Thoracic aorta (tissue), 2 donors: ENCODE measurements around the gene FOXC1. TPM values are rescaled to one million over a fixed set of nuclear protein-coding genes. Genes with fewer than 3 reads are reported as not detected.

Experiments used
- ATAC-seq: fragments of 150-250 bp; one replicate; pipeline ENCODE4 v1.8.0; 2017; ENCODE audit warnings: low read depth; ENCODE audit not compliant: insufficient number of reproducible peaks, low FRiP score
- DNase-seq: peaks from one replicate; pipeline ENCODE4 v3.0.0-alpha.2; 2020; ENCODE audit warnings: low spot score
- H3K27ac ChIP-seq, 2 donors: fragments of 200-600 bp; sonication (generic); 1 replicate in 1 of 2; 2 replicates in 1 of 2; pipeline ENCODE4 v1.5.1; 2016; ENCODE audit warnings: mild to moderate bottlenecking in 2 of 2, moderate library complexity in 2 of 2
- H3K27me3 ChIP-seq: fragments of 200-600 bp; sonication (generic); replicated peaks from 2 replicates; pipeline ENCODE4 v1.6.0; 2016; ENCODE audit warnings: mild to moderate bottlenecking; ENCODE audit not compliant: insufficient read depth
- H3K36me3 ChIP-seq: fragments of 200-600 bp; sonication (generic); one replicate; pipeline ENCODE4 v1.5.1; 2016
- H3K4me1 ChIP-seq, 2 donors: fragments of 200-600 bp; sonication (generic); 1 replicate in 1 of 2; 2 replicates in 1 of 2; pipeline versions ENCODE4 v1.5.1 to v1.6.0; 2016; ENCODE audit warnings: low read depth in 2 of 2, mild to moderate bottlenecking in 1 of 2; ENCODE audit not compliant: control insufficient read depth in 1 of 2
- H3K4me3 ChIP-seq: fragments of 200-600 bp; sonication (generic); 2 replicates; pipeline ENCODE4 v1.5.1; 2016; ENCODE audit warnings: mild to moderate bottlenecking
- H3K9me3 ChIP-seq: fragments of 200-600 bp; sonication (generic); 2 replicates; pipeline ENCODE4 v1.5.1; 2016
- total RNA-seq, 2 donors: library from RNA; depleted of rRNA; stranded (reverse); fragments of >200 nt; gene quantifications; one replicate each; pipeline versions ENCODE4 v1.1.0 to v1.2.3, GENCODE V29; 2016
- TF ChIP-seq, protein P1 (sequence below): fragments of 200-600 bp; sonication (generic); IDR thresholded peaks from one replicate; pipeline ENCODE4 v1.5.1; 2019; ENCODE audit warnings: antibody characterized with exemption

FOXC1 gene
- total RNA-seq, 2 donors from 2014 or later = 103 to 109 TPM

DNA sequence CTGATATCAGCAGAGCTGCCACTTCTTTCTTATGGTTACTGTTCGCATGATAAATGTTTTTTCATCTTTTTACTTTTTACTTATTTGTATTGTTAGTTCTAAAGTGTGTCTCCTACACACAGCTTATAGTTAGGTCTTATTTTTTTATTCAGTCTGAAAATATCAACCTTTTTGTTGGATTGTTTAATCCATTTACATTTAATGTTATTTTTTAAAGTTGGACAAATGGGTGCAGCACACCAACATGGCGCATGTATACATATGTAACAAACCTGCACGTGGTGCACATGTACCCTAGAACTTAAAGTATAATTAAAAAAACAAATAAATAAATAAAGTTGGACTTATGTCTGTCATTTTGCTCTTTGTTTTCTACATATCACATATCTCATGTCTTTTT is 40.3 kb upstream of the FOXC1 start:
- Histone ChIP-seq H3K4me3 (no peak overlapping the region), H3K36me3 (no peaks in the 10 kb centered on the region), H3K9me3 (peaks cover 9% of the 10 kb centered on the region), H3K4me1 (peaks cover 5 to 10% of the 10 kb centered on the region in 2 donors), H3K27ac (no peak overlapping the region), H3K27me3 (no peaks in the 10 kb centered on the region)
- ATAC-seq = no peak
- TF ChIP-seq, protein P1, sequence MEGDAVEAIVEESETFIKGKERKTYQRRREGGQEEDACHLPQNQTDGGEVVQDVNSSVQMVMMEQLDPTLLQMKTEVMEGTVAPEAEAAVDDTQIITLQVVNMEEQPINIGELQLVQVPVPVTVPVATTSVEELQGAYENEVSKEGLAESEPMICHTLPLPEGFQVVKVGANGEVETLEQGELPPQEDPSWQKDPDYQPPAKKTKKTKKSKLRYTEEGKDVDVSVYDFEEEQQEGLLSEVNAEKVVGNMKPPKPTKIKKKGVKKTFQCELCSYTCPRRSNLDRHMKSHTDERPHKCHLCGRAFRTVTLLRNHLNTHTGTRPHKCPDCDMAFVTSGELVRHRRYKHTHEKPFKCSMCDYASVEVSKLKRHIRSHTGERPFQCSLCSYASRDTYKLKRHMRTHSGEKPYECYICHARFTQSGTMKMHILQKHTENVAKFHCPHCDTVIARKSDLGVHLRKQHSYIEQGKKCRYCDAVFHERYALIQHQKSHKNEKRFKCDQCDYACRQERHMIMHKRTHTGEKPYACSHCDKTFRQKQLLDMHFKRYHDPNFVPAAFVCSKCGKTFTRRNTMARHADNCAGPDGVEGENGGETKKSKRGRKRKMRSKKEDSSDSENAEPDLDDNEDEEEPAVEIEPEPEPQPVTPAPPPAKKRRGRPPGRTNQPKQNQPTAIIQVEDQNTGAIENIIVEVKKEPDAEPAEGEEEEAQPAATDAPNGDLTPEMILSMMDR = no peak
- no peak for DNase-seq

DNA sequence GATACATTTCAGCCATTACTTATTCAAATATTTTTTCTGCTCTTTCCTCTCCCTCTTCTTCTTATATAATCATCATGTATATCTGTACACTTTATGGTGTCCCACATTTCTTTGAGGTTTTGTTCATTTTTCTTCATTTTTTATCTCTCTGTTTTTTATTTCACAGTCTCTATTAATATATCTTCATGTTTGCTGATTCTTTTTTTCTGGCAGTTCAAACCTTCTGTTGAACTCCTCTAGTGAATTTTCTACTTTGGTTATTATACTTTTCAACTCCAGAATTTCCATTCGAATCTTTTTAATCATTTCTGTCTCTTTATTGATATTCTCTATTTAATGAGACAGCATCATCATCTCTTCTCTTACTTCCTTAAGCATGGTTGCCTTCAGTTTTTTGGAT is 38.9 kb upstream of the FOXC1 start:
- no peak for ATAC-seq
- peaks cover 13 to 25% of the 10 kb centered on the region in 2 donors for H3K4me1 ChIP-seq
- no peak overlapping the region for H3K27ac ChIP-seq
- no peak for DNase-seq
- H3K4me3 ChIP-seq = no peak overlapping the region
- H3K9me3 ChIP-seq = peaks cover 9% of the 10 kb centered on the region
- TF ChIP-seq, protein P1 = no peak
- no peaks in the 10 kb centered on the region for H3K27me3 ChIP-seq
- no peaks in the 10 kb centered on the region for H3K36me3 ChIP-seq

DNA sequence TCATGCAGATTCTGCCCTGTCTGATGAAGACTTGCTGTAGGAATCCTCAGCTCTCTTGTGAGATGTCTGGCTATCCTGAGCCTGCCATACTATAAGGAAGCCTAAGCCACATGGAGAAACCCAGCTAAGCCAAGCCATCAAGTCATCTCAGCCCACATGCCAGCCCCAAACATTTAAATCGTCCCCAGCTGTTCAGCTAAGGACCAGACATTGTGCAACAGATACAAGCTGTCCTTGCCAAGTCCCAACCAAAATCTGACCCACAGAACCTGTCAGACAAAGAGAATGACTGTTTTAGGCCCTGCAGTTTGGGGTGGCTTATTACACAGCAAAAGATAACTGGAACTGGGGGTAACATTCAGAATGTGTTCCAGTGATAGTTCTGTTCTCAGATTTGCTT is 36.8 kb upstream of the FOXC1 start:
- Histone ChIP-seq H3K27me3 (no peaks in the 10 kb centered on the region), H3K36me3 (no peaks in the 10 kb centered on the region), H3K27ac (no peak overlapping the region), H3K4me3 (no peak overlapping the region), H3K4me1 (peaks cover 13 to 29% of the 10 kb centered on the region in 2 donors), H3K9me3 (peaks cover 9% of the 10 kb centered on the region)
- DNase-seq = no peak
- TF ChIP-seq, protein P1 = no peak
- ATAC-seq = no peak

DNA sequence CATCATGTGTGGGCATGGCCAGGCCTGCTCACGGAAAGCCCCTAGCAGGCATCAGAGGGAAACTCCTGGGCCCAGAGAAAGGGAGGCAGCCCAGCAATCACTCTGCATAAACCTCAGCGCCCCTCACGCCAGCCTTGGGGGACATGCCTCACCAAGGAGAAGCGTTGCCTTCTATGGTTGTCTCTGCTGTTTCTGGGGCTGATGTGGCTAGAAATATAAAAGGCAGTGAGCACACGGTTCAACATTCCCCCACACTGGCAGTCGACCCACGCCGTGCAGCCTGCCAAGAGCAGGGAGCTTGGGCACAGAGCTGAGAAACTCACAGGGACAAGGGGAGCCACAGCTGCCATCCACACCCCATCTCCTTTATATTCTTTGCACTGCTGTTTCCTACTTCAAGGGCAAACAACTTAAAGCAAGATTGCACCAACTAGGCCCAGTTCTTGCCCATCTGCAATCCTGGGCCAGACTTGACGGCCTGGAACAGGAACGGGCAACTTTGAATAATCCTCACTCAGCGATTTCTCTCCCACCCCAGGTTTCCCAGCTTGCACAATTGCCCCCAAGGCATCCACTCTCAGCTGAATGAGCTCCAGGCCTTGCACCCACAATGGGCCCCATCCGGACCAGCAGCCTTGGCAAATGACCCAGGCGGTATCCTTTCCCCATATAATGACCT is 35.5 kb upstream of the FOXC1 start:
- no peak for DNase-seq
- peak; percentile 18 for ATAC-seq
- Histone ChIP-seq H3K4me1 (peaks cover 13 to 29% of the 10 kb centered on the region in 2 donors), H3K27me3 (no peaks in the 10 kb centered on the region), H3K4me3 (no peak overlapping the region), H3K9me3 (peaks cover 9% of the 10 kb centered on the region), H3K36me3 (no peaks in the 10 kb centered on the region), H3K27ac (peak overlapping the region; percentile 82 to 84)
- TF ChIP-seq, protein P1 = no peak

DNA sequence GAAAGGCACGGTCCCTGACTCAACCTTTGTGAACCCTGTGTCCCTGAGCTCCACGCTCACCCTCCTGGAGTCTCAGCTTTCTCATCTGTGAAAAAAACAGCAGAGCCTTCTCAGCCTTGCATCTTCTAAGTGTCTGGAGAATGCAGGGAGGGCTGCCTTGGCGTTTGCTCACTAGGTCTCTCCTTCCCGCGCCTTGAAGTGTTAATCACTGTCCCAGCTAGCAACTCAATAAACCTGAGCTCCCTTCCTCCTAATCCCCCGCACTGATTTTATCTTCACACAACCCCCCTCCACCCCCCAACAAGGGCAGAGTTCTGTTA is 34.9 kb upstream of the FOXC1 start:
- H3K27me3 ChIP-seq = no peaks in the 10 kb centered on the region
- peak overlapping the region; percentile 59 for H3K4me3 ChIP-seq
- H3K9me3 ChIP-seq = peaks cover 9% of the 10 kb centered on the region
- peaks cover 13 to 29% of the 10 kb centered on the region in 2 donors for H3K4me1 ChIP-seq
- no peak for ATAC-seq
- DNase-seq = no peak
- peak overlapping the region; percentile 82 to 84 for H3K27ac ChIP-seq
- H3K36me3 ChIP-seq = no peaks in the 10 kb centered on the region
- TF ChIP-seq, protein P1 = no peak
